Stimulated activated CD4-positive, alpha-beta T cell treated with anti-CD3 and anti-CD28 coated beads, Interleukin-12 subunit alpha, Interleukin-12 subunit beta, amount 100 ng/mL, for 4 hours (primary cell): ENCODE results near the gene MAPKAPK2.
A peak's percentile ranks its signal among the peaks of the same experiment; 100 is the strongest.

Experiments
- DNase-seq: peaks from one replicate; pipeline ENCODE4 v3.0.0-alpha.2; 2020

MAPKAPK2 gene

GRCh38 chr1:206723805-206724472 is 39.2 kb downstream of the MAPKAPK2 start:
- no peak for DNase-seq

- DNase-seq: peak; percentile 61
Observed at GRCh38 chr1:206725109-206725963, 40.6 kb downstream of the MAPKAPK2 start.

- DNase-seq: no peak
Observed at GRCh38 chr1:206727981-206728696, 43.4 kb downstream of the MAPKAPK2 start.

GRCh38 chr1:206728697-206728987 is 43.9 kb downstream of the MAPKAPK2 start:
- DNase-seq: no peak

- DNase-seq: no peak
Observed at GRCh38 chr1:206729050-206729449, 44.3 kb downstream of the MAPKAPK2 start.

GRCh38 chr1:206729507-206729906 is 44.8 kb downstream of the MAPKAPK2 start:
- DNase-seq: no peak

GRCh38 chr1:206732508-206732907 is 47.8 kb downstream of the MAPKAPK2 start:
- no peak for DNase-seq

- DNase-seq: no peak
Observed at GRCh38 chr1:206732992-206733391, 48.3 kb downstream of the MAPKAPK2 start.

- DNase-seq: peak; percentile 82
Observed at GRCh38 chr1:206734499-206735142, 49.9 kb downstream of the MAPKAPK2 start.

GRCh38 chr1:206735553-206736031 is 50.9 kb downstream of the MAPKAPK2 start:
- no peak for DNase-seq

- DNase-seq: no peak
Observed at GRCh38 chr1:206736878-206737728, 52.4 kb downstream of the MAPKAPK2 start.

- no peak for DNase-seq
Observed at GRCh38 chr1:206737729-206738201, 53.1 kb downstream of the MAPKAPK2 start.

GRCh38 chr1:206738370-206739366 is 54.0 kb downstream of the MAPKAPK2 start:
- DNase-seq: no peak

GRCh38 chr1:206739411-206740076 is 54.8 kb downstream of the MAPKAPK2 start:
- DNase-seq: no peak

- no peak for DNase-seq
Observed at GRCh38 chr1:206741142-206741701, 56.5 kb downstream of the MAPKAPK2 start.

GRCh38 chr1:206742719-206743383 is 58.1 kb downstream of the MAPKAPK2 start:
- DNase-seq: no peak

- DNase-seq: no peak
Observed at GRCh38 chr1:206744683-206745082, 60.0 kb downstream of the MAPKAPK2 start.

- no peak for DNase-seq
Observed at GRCh38 chr1:206745301-206745700, 60.6 kb downstream of the MAPKAPK2 start.

- DNase-seq: no peak
Observed at GRCh38 chr1:206748348-206749030, 63.8 kb downstream of the MAPKAPK2 start.
